ENCODE results near the gene ZBED2. TPM values are rescaled to one million over a fixed set of nuclear protein-coding genes. Genes with fewer than 3 reads are reported as not detected.

ZBED2 gene
- total RNA-seq, 2 donors from 2014 or later: 0.52 TPM; not detected in 1

DNA sequence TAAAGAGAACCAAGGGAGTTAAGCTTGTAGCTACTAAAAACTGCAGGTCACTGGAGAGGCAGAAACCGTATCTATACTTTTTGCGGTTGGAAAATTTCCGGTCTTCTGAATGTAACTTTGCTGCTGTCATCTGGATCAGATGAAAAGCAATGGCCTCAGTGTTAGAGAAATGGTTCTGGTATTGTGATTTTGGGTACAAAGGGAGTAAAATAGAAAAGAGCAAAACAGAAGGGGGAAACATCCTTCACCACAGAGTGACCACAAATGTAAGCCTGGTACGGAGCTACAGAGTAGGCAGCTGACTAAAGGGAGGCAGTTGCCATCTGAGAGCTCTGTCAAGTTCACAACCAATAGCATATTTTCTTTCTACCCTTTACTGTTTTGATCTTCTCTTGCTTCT, 47.5 kb downstream of the ZBED2 start:
- no peaks in the 10 kb centered on the region for H3K27me3 ChIP-seq
- H3K4me3 ChIP-seq: no peak overlapping the region
- no peaks in the 10 kb centered on the region for H3K36me3 ChIP-seq
- H3K9me3 ChIP-seq: no peaks in the 10 kb centered on the region
- no peak overlapping the region for H3K9ac ChIP-seq (ENCODE audit: low read depth in 2 of 2, low read length in 2 of 2)
- H3K27ac ChIP-seq: no peak overlapping the region
- no peak for DNase-seq
- no peaks in the 10 kb centered on the region for H3K4me1 ChIP-seq
- TF ChIP-seq, protein P1, sequence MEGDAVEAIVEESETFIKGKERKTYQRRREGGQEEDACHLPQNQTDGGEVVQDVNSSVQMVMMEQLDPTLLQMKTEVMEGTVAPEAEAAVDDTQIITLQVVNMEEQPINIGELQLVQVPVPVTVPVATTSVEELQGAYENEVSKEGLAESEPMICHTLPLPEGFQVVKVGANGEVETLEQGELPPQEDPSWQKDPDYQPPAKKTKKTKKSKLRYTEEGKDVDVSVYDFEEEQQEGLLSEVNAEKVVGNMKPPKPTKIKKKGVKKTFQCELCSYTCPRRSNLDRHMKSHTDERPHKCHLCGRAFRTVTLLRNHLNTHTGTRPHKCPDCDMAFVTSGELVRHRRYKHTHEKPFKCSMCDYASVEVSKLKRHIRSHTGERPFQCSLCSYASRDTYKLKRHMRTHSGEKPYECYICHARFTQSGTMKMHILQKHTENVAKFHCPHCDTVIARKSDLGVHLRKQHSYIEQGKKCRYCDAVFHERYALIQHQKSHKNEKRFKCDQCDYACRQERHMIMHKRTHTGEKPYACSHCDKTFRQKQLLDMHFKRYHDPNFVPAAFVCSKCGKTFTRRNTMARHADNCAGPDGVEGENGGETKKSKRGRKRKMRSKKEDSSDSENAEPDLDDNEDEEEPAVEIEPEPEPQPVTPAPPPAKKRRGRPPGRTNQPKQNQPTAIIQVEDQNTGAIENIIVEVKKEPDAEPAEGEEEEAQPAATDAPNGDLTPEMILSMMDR (IDR thresholded peaks at IDR 0.05): no peak
- intact Hi-C loops (cut with DNase I): no loop called here

GRCh38 chr3:111545349-111545748, 49.8 kb downstream of the ZBED2 start:
- no peak overlapping the region for H3K9ac ChIP-seq (ENCODE audit: low read depth in 2 of 2, low read length in 2 of 2)
- no peaks in the 10 kb centered on the region for H3K9me3 ChIP-seq
- H3K27me3 ChIP-seq: no peaks in the 10 kb centered on the region
- no peaks in the 10 kb centered on the region for H3K4me1 ChIP-seq
- H3K27ac ChIP-seq: no peak overlapping the region
- intact Hi-C loops (cut with DNase I): no loop called here
- DNase-seq: no peak
- H3K36me3 ChIP-seq: no peaks in the 10 kb centered on the region
- TF ChIP-seq, protein P1 (IDR thresholded peaks at IDR 0.05): no peak
- no peak overlapping the region for H3K4me3 ChIP-seq

Other genes starting within 250 kb of the ZBED2 start
- gene CD96, start 53.1 kb downstream of the ZBED2 start, total RNA-seq: 1 to 10 TPM; 1.7 to 2.8 TPM
- 1 to 10 TPM; 4.2 to 4.9 TPM for gene PLCXD2, start 79.3 kb upstream of the ZBED2 start, total RNA-seq